ENCODE data around the gene SYCP3.

Gene SYCP3

GRCh38 chr12:101706403-101706802, 32.9 kb downstream of the SYCP3 start:
- no peak overlapping the region for H3K4me3 ChIP-seq (ENCODE audit: low read depth, low read length)
- DNase-seq (ENCODE audit: low read depth) = no peak
- TF ChIP-seq CTCF (conservative IDR thresholded peaks at IDR 0.05; ENCODE audit: low read depth, low read length) = no peak

DNA sequence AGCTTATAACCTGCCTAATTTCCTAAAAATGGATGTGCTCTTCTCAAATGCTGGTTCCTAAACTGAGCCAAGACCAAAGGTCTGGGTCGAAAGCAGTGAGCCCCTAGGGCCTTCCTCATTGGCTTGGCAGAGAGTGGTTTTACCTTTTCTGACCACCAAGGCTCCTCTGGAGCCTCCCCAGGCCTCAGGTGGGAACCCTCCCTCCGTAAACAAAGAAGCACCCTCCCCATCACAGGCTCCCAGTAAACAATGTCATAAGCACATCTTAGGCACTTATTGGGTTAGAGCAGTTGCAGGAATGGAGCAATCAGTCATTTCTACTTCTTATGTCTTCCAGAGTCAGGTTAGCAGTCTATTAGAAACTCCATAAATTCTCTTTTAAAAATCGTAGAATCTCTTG, 35.8 kb downstream of the SYCP3 start:
- DNase-seq (ENCODE audit: low read depth) = no peak
- no peak overlapping the region for H3K4me3 ChIP-seq (ENCODE audit: low read depth, low read length)
- TF ChIP-seq CTCF (conservative IDR thresholded peaks at IDR 0.05; ENCODE audit: low read depth, low read length) = no peak

- no peak for TF ChIP-seq CTCF (conservative IDR thresholded peaks at IDR 0.05; ENCODE audit: low read depth, low read length)
- DNase-seq (ENCODE audit: low read depth) = no peak
- no peak overlapping the region for H3K4me3 ChIP-seq (ENCODE audit: low read depth, low read length)
Measured at GRCh38 chr12:101700299-101700820, 38.9 kb downstream of the SYCP3 start.

- DNase-seq (ENCODE audit: low read depth) = peak; percentile 20
- H3K4me3 ChIP-seq (ENCODE audit: low read depth, low read length) = peak overlapping the region; percentile 91
- peak; percentile 41 for TF ChIP-seq CTCF (conservative IDR thresholded peaks at IDR 0.05; ENCODE audit: low read depth, low read length)
Measured at GRCh38 chr12:101698800-101699347, 40.4 kb downstream of the SYCP3 start.

DNA sequence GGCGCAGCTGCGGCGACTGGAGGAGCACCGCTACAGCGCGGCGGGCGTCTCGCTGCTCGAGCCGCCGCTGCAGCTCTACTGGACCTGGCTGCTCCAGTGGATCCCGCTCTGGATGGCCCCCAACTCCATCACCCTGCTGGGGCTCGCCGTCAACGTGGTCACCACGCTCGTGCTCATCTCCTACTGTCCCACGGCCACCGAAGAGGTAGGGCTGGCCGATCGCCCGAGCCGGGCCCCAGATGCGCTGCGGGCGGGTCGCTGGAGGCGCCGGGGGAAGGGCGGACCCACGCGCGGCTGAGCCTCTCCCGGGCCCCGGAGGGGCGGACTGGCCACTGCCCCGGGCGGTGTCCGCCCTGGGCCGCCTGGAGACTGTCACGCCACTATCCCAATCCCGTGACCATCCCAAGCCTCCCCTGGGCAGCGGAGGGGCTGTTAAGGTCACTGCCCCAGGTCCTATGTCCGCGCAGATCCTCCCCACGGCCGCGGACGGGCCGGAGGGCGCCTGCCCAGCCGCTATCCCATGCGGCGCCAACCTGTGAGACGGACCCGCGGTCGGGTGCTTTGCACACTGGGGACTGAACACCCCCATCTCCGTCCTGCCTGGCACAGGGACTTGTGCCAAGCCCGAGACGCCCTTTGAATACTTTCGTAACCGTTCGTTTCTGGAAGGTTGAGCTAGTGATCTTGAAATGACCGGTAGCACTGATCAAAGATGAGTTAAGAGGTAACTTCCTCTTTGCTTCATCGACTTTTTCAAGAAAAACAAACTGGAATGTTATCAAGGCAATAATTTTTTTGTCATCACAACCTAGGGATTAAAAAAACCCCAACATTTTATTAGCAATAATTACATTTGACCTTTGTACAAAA, 41.1 kb downstream of the SYCP3 start:
- DNase-seq (ENCODE audit: low read depth) = peak; percentile 42
- TF ChIP-seq CTCF (conservative IDR thresholded peaks at IDR 0.05; ENCODE audit: low read depth, low read length) = no peak

DNA sequence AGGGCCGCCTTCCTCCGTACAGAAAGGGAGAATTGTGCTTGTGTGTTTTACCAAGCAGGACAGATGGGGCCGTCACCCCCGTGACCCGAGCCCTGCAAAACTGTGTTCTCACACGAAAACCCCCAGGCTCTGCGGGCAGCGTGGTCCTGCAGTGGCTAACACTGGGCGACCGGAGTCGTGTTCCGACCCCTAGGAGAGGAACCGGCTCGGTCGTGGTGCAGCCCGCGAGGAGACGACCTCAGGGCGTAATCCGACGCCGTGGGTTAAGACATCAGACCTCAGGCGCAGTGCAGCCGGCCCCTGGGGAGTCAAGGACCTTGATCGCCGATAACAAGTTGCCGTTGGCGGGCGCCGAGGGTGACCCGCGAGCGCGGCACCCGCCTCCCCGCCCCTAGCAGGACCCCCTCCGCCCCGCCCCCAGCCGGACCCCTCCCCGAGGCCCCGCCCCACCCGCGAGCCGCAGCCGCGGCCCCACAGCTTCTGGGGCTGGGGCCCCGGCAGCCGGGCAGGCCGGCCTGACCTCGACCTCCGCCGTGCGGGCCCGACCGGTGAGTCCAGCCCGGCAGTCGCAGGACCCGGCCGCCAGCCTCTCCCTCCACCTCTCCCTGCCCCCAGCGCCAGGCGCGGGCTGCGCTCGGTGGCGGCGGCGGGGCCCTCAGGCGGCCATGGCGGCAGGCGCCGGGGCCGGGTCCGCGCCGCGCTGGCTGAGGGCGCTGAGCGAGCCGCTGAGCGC, 41.9 kb downstream of the SYCP3 start, which contains the start of gene CHPT1:
Gene CHPT1 (plus strand): TSS at position 444 of the 733 bp plus-strand sequence. CDS start 222 bp downstream, at position 666.
- no peak for TF ChIP-seq CTCF (conservative IDR thresholded peaks at IDR 0.05; ENCODE audit: low read depth, low read length)
- H3K4me3 ChIP-seq (ENCODE audit: low read depth, low read length) = peak within 1 kb of the TSS; percentile 91
- peak; percentile 15 for DNase-seq (ENCODE audit: low read depth)

More for the DNA sequence above, 41.1 kb downstream of the SYCP3 start:
- H3K4me3 ChIP-seq (ENCODE audit: low read depth, low read length) = peak overlapping the region; percentile 91
